Karpas-422 (cell line): ENCODE measurements around the gene MGAT3. TPM values are rescaled to one million over a fixed set of nuclear protein-coding genes. Genes with fewer than 3 reads are reported as not detected.

ENCODE experiments used
- DNase-seq: peaks from one replicate; pipeline ENCODE4 v3.0.0-alpha.2; 2015
- H2AFZ ChIP-seq: fragments of 200-600 bp; sonication (generic); 2 replicates; pipeline ENCODE4 v1.6.1; 2014; ENCODE audit warnings: antibody characterized with exemption, low read length, mixed read lengths
- H3K27ac ChIP-seq: fragments of 200-600 bp; sonication (generic); 2 replicates; pipeline ENCODE4 v1.5.1; 2014; ENCODE audit warnings: mild to moderate bottlenecking, low read length, moderate library complexity
- H3K27me3 ChIP-seq: fragments of 200-600 bp; sonication (generic); 2 replicates; pipeline ENCODE4 v1.6.1; 2014; ENCODE audit warnings: low read length, mixed read lengths
- H3K36me3 ChIP-seq: fragments of 200-600 bp; sonication (generic); 2 replicates; pipeline ENCODE4 v1.6.1; 2014; ENCODE audit warnings: low read length, mixed read lengths; ENCODE audit not compliant: insufficient read depth
- H3K4me1 ChIP-seq: fragments of 200-600 bp; sonication (generic); 2 replicates; pipeline ENCODE4 v1.6.1; 2014; ENCODE audit warnings: mild to moderate bottlenecking, low read length, mixed read lengths
- H3K4me2 ChIP-seq: fragments of 200-600 bp; sonication (generic); 2 replicates; pipeline ENCODE4 v1.6.1; 2014; ENCODE audit warnings: low read length, low read depth, mild to moderate bottlenecking; ENCODE audit not compliant: poor library complexity, severe bottlenecking
- H3K4me3 ChIP-seq: fragments of 200-600 bp; sonication (generic); 2 replicates; pipeline ENCODE4 v1.5.1; 2014; ENCODE audit warnings: mild to moderate bottlenecking, antibody characterized with exemption, low read length, mixed read lengths
- H3K79me2 ChIP-seq: fragments of 200-600 bp; sonication (generic); 2 replicates; pipeline ENCODE4 v1.6.1; 2014; ENCODE audit warnings: mild to moderate bottlenecking, low read length, mixed read lengths
- H3K9ac ChIP-seq: fragments of 200-600 bp; sonication (generic); 2 replicates; pipeline ENCODE4 v1.6.0; 2014; ENCODE audit warnings: low read length
- H3K9me2 ChIP-seq: fragments of 200-600 bp; sonication (generic), shearing (Covaris generic); replicated peaks from 2 replicates; pipeline ENCODE4 v1.6.0; 2014; ENCODE audit warnings: mild to moderate bottlenecking, low read length, moderate library complexity; ENCODE audit not compliant: insufficient read depth
- H3K9me3 ChIP-seq: fragments of 300-700, 200-600 bp; sonication (generic); 2 replicates; pipeline ENCODE4 v1.6.1; 2014; ENCODE audit warnings: low read length, mixed read lengths
- H4K20me1 ChIP-seq: fragments of 200-600 bp; sonication (generic); 2 replicates; pipeline ENCODE4 v1.6.1; 2014; ENCODE audit warnings: mild to moderate bottlenecking, antibody characterized with exemption, low read length, low read depth; ENCODE audit not compliant: insufficient read depth
- total RNA-seq: library from RNA; depleted of rRNA; stranded (reverse); fragments of >200 nt; shearing (Covaris generic); gene quantifications from 2 replicates; pipeline ENCODE4 v1.2.3, GENCODE V29; 2014; ENCODE audit warnings: low replicate concordance

MGAT3 gene
- total RNA-seq, 1 experiment from 2014 or later = 34.8 TPM

DNA sequence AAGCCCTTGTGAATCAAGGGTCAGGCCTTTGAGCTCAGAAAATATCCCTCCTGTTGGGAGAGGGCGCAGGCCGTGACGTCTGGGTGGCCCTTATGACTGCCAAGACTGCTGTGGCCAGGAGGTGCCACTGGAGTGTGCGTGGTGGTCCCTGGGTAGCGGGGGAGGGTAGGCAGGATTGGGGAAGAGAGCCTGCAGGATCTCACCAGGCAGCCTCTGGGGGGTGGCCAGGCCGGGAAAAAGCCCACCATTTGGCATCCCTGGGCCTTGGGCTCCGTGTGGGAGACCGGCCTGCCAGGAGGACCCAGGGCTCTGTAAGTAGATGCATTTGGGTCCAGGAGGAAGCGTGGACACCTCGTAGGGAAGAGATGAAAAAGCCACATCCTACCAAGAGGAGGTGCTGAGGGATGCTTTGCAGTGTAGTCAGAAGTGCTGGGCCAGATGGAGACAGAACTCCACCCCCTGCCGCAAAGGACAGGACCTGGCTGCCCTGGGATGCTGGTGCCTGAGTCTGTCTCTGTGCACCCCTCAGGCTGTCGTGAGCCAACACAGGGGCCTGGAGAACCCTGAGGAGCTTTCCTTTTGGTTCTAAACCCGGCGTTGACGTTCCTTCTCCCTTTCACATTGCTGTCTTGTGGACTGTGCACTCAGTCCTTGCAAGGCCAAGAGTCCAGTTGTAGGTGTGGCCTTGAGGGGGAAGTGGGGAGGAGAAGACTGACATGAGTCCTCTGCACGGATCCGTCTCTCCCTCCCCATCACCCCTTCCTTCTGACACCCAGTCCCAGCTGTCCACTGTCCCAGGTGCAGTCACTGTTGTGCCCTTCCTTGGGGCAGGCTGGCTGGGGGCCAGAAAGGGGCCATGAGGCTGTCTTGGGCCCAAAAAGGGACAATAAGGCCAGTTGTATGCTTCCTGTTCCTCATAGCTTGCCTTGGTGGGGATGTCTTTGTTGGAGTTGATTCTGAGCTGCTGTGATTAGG is 32.6 kb downstream of the MGAT3 start:
- Histone ChIP-seq H2AFZ (no peak overlapping the region), H4K20me1 (peaks cover 41% of the 10 kb centered on the region; the same call in 1 of the 2 replicates), H3K9ac (peak overlapping the region; percentile 7; the same call in 1 of the 2 replicates), H3K27ac (peak overlapping the region; percentile 58), H3K4me1 (peaks cover 41% of the 10 kb centered on the region), H3K27me3 (no peaks in the 10 kb centered on the region), H3K9me2 (no peaks in the 10 kb centered on the region), H3K36me3 (peaks cover 23% of the 10 kb centered on the region), H3K79me2 (peaks cover 10% of the 10 kb centered on the region), H3K4me3 (no peak overlapping the region), H3K9me3 (no peaks in the 10 kb centered on the region), H3K4me2 (peak overlapping the region; percentile 21)
- DNase-seq = no peak

DNA sequence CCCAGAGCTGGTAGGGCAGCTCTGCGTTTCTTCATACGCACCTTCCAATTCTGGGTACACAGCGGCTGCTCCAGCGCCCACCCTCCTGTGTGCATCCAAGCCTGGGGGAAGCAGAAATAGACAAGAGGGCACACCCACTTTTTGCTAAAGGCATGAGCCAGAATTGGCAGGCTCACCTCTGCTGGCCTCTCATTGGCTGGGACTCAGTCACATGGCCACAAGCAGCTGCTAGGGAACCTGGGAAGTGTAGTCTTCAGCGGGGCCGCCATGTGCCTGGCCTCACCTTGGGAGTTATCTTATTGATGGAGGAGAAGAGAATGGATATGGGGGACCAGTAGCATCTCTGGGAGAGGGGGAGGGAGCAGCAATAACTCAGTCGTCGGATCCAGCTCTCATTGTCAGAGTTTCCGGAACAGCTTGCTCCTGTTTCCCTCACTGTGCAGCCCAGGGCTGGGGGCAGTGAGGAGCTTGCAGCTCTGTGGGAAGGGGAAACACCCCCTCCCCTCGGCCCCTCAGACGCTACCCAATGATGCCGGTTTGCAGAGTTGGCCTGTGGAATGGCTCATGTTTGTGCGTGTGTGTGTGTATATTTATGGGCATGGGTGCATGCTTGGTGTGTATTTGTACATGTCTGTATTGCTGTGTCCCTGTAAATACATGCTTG is 33.5 kb downstream of the MGAT3 start:
- H3K36me3 ChIP-seq = peaks cover 20% of the 10 kb centered on the region
- no peaks in the 10 kb centered on the region for H3K9me2 ChIP-seq
- no peaks in the 10 kb centered on the region for H3K27me3 ChIP-seq
- no peaks in the 10 kb centered on the region for H3K9me3 ChIP-seq
- no peak overlapping the region for H3K4me3 ChIP-seq
- H3K9ac ChIP-seq = peak overlapping the region; percentile 7; the same call in 1 of the 2 replicates
- DNase-seq = peak; percentile 94
- H2AFZ ChIP-seq = no peak overlapping the region
- peak overlapping the region; percentile 58; the same call in 1 of the 2 replicates for H3K27ac ChIP-seq
- peak overlapping the region; percentile 21 for H3K4me2 ChIP-seq
- H3K4me1 ChIP-seq = peaks cover 41% of the 10 kb centered on the region
- peaks cover 10% of the 10 kb centered on the region for H3K79me2 ChIP-seq
- peaks cover 34% of the 10 kb centered on the region; the same call in 1 of the 2 replicates for H4K20me1 ChIP-seq

DNA sequence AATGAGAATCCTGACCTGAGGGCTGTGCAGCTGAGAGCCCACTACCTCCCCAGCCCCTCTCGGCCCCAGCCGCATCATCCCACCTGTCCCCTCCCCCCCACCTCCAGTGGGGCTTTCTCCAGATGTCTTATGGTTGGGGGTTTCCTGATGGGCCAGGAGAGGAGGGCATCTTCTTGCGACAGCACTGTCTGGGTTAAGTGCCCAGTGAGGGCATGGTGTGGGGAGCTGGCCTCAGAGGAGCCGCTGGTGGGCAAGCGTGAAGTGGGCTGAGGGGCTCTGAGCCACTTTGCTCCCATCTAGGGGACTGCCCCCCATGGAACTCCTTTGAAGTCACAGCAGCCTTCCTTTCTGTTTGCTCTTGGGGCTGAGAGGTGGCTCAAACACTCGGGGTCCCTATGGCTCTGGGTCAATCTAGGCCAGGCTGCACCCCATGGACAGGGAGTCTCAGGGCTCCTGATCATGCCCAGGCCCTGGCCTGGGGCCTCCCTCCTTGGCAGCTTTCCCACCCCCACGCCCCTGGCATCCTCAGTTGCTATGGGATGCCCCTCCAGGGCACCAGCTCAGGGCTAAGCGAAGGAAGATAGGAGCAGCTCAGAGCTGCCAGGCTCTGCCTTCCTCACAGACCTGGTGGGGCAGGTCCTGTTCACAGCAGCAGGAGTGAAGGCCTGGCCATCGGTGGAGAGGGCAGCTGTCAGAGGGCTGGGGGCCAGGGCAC is 34.3 kb downstream of the MGAT3 start:
- Histone ChIP-seq H2AFZ (no peak overlapping the region), H3K4me3 (no peak overlapping the region), H3K36me3 (peaks cover 20% of the 10 kb centered on the region), H3K27me3 (no peaks in the 10 kb centered on the region), H3K9me3 (no peaks in the 10 kb centered on the region), H3K27ac (peak overlapping the region; percentile 12; the same call in 1 of the 2 replicates), H3K4me2 (no peak overlapping the region), H3K9ac (no peak overlapping the region), H3K9me2 (no peaks in the 10 kb centered on the region), H4K20me1 (peaks cover 31% of the 10 kb centered on the region; the same call in 1 of the 2 replicates), H3K4me1 (peaks cover 47% of the 10 kb centered on the region), H3K79me2 (peaks cover 7% of the 10 kb centered on the region)
- DNase-seq = no peak

DNA sequence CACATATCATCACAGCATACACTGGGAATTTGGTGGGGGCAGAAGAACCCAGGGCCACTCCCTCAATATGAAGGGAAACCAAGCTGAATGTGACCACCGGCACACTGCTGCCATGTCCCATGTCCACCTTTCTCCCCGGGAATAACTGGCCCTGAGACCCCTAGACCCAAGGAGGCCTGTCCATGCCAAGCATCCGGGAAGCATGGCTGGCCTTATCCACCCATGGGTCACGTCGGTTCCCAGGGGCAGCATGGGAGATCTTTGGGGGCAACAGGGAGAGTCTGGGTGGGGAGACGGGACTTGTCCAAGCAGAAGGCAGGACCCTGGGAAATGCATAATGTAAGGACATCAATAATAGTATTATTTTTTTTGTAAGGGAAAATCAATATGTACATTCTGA is 34.9 kb downstream of the MGAT3 start:
- peaks cover 20% of the 10 kb centered on the region for H3K36me3 ChIP-seq
- H3K27ac ChIP-seq = no peak overlapping the region
- H3K9me3 ChIP-seq = no peaks in the 10 kb centered on the region
- H3K4me2 ChIP-seq = no peak overlapping the region
- DNase-seq = no peak
- no peak overlapping the region for H2AFZ ChIP-seq
- H3K79me2 ChIP-seq = peaks cover 7% of the 10 kb centered on the region
- no peak overlapping the region for H3K4me3 ChIP-seq
- no peaks in the 10 kb centered on the region for H3K27me3 ChIP-seq
- no peak overlapping the region for H3K9ac ChIP-seq
- H3K9me2 ChIP-seq = no peaks in the 10 kb centered on the region
- H4K20me1 ChIP-seq = peaks cover 30% of the 10 kb centered on the region; the same call in 1 of the 2 replicates
- H3K4me1 ChIP-seq = peaks cover 51% of the 10 kb centered on the region

DNA sequence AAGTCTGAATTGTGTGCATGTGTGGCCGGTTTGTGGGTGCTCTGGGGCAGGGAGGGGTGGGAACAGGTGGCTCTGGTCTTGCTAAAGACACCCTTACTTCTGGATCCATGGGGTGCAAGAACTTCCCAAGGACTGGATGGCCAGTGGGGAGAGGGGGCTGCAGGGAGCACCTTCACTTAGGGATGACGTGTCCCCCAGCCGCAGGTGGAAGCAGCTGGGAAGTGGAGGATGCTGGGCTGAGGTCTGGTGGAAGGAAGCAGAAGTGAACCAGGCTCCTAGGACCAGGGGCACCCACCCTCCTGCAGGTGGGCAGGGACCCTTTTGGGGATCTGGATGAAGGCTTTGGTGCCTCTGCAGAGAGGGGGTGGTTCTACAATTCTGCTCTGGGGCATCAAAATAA is 35.4 kb downstream of the MGAT3 start:
- H3K79me2 ChIP-seq = peaks cover 7% of the 10 kb centered on the region

DNA sequence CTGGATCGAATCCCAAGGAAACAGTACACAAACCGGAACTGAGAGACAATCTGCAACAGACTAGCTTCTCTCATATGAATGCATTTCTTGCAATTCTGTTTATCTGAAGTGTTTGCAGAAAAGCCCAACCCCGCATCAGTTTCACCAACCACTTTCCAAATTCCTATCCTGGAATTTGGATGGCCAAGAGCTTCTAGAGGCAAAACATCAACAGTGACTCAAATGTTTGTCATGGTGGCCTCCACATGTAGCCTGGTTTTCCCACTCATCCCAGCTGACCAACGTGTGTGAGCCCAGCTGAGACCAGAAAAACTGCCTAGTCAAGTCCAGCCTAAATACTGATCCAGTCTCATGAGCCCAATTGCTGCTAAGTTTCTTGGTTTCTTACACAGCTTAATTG is 36.9 kb downstream of the MGAT3 start:
- no peak overlapping the region for H3K4me2 ChIP-seq
- no peak overlapping the region for H2AFZ ChIP-seq
- H3K4me3 ChIP-seq = no peak overlapping the region
- no peaks in the 10 kb centered on the region for H3K9me2 ChIP-seq
- peaks cover 7% of the 10 kb centered on the region for H3K79me2 ChIP-seq
- H3K4me1 ChIP-seq = peaks cover 33% of the 10 kb centered on the region
- H3K9me3 ChIP-seq = no peaks in the 10 kb centered on the region
- H4K20me1 ChIP-seq = peaks cover 23% of the 10 kb centered on the region; the same call in 1 of the 2 replicates
- H3K27ac ChIP-seq = peak overlapping the region; percentile 27; the same call in 1 of the 2 replicates
- peaks cover 13% of the 10 kb centered on the region for H3K36me3 ChIP-seq
- DNase-seq = no peak
- no peaks in the 10 kb centered on the region for H3K27me3 ChIP-seq
- no peak overlapping the region for H3K9ac ChIP-seq

More for the DNA sequence above, 35.4 kb downstream of the MGAT3 start:
- Histone ChIP-seq H3K4me1 (peaks cover 49% of the 10 kb centered on the region), H3K9me3 (no peaks in the 10 kb centered on the region), H3K4me3 (no peak overlapping the region), H3K9ac (no peak overlapping the region), H3K36me3 (peaks cover 15% of the 10 kb centered on the region), H2AFZ (no peak overlapping the region), H3K27ac (no peak overlapping the region), H3K4me2 (no peak overlapping the region), H3K27me3 (no peaks in the 10 kb centered on the region), H4K20me1 (peaks cover 25% of the 10 kb centered on the region; the same call in 1 of the 2 replicates), H3K9me2 (no peaks in the 10 kb centered on the region)
- DNase-seq = no peak

DNA sequence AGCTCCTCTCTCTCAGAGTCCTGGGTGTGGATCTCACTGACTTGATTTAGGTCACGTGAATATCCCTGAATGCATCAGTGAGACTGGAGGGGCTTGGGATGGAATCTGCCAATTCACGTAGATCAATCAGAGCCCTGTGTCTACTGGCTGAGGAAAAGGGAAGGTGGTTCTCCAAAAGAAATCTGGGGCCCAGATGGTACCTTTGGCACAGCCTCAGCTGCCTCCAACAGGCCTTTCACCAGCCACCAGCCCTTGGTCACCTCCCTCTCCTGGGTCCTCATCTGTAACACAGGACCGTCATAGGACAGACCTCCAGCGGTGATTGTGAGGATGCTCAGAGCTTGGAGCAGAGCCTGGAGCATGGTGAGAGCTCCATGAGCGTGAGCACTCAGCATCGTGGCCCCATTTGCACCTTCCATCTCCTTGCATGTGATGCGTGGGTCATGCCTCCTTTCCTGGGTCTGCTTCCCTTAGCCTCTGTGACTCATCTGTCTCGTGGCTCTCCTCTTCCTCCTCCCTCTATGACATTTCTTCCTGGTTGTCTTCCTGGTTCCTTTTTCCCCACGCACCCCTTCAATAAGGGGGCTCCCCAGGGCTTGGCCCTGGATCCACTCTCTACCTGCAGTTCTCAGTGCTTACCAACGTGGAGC is 37.8 kb downstream of the MGAT3 start:
- Histone ChIP-seq H3K9me2 (no peaks in the 10 kb centered on the region), H3K36me3 (peaks cover 13% of the 10 kb centered on the region), H3K27me3 (no peaks in the 10 kb centered on the region), H3K4me3 (no peak overlapping the region), H3K79me2 (peaks cover 7% of the 10 kb centered on the region), H3K9me3 (no peaks in the 10 kb centered on the region), H3K9ac (no peak overlapping the region), H2AFZ (no peak overlapping the region), H3K4me2 (no peak overlapping the region), H3K4me1 (peaks cover 25% of the 10 kb centered on the region), H3K27ac (no peak overlapping the region), H4K20me1 (peaks cover 17% of the 10 kb centered on the region; the same call in 1 of the 2 replicates)
- no peak for DNase-seq
